ENCODE results near the gene TEX54.
"Not testable (repeated sequence)": the region's sequence is repeated elsewhere in the genome, so short reads cannot be mapped to it uniquely, and the experiment has no call there.

TEX54 gene

DNA sequence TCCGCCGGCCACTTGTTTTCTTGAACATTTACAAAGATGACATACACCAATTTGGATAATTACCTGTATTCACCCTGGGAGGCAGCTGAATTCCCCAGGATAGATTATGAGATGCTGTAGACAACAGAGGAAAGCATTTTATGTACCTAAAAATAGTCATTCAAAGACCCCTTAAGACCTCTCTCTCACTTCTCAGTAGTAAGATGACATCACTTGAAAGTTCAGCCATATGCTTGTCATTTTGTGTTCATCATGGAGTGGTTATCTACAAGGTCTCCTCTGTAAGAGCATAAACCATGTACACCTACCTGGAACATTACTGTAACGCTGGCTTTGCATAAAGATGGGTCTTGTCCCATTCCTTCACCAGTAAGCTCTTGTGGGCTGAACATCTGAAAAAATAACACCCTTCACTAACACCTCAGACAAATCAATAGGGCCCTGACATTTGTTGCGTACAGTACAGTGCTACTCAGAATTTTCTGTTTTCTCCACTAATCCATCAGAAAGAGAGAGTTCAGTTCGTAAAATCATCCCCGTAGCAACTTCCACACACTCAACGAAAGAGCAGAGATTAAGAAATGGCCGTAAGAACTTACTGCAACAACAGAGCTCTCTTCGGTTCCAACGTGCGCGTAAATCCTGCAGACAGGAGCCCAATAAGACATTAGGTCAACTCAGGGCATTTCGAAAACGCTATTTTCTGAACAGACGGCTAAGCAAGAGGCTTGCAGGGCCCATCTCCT lies 22.4 kb upstream of the TEX54 start:
- no peak for DNase-seq

GRCh38 chr11:62854013-62854824 lies 21.6 kb upstream of the TEX54 start:
- no peak for DNase-seq

DNA sequence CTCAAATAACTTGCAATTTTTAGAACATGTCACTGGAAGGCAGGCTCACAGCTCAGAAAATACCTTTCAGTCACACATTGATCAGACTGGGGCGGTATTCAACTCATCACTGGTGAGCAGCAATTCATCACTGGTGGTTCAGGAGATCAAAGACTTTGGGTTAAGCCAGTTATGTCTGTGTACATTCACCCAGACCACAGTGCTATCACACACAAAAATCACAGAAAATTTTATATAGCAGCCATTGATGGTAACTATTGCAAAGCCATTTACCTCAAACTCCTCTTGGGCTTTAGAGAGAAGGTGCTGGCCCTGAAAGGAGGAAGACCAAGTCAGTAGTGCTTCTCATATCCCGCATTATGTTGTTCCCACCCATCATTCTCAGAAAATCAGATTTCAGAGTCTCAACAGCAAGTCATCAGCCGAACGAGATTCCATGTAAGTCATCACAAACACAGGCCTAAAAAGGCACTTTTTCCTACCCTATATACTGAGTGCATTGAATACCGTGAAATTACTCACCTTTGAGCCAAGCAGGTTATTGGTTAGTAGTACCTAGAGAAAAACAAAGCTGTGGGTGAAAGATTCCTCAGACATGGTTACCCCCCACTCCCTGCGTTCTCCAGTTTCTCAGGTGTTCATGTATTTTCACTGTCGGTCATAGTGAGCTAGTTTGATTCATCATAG lies 20.8 kb upstream of the TEX54 start:
- DNase-seq, result no peak

GRCh38 chr11:62852523-62853188 lies 20.0 kb upstream of the TEX54 start:
- no peak for DNase-seq

DNA sequence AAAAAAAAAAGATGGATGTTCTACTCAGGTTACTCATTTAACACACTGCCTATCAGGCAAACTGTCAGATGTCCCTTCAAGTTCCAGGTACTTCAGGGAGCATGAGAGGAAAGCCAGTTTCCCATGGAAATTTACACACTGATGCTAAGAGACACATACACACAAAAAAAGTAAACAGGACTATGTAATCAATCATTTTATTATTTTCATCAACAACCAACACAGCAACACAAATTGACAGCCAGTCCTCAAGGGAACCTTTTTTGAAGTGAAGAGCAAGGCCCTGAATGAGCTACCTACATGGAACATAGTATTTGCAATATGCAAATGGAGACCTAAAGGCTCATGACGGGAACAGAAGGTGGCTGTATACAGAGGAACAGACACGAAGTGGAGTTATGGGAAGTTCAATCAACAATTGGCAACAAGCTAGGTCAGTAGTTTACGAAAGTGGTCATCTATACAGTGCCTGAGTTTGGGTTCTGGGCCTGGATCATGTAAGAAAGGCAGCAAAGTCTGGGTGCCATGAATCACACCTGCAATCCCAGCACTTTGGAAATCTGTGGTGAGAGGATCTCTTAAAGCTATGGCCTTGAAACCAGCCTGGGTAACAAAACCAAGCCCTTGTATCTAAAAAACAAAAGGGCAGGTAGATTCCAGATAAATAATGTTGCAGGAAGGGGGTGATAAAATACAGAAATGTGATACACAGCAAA lies 19.3 kb upstream of the TEX54 start:
- DNase-seq, result no peak

- no peak for DNase-seq
Measured at GRCh38 chr11:62850911-62851806, 18.5 kb upstream of the TEX54 start.

DNA sequence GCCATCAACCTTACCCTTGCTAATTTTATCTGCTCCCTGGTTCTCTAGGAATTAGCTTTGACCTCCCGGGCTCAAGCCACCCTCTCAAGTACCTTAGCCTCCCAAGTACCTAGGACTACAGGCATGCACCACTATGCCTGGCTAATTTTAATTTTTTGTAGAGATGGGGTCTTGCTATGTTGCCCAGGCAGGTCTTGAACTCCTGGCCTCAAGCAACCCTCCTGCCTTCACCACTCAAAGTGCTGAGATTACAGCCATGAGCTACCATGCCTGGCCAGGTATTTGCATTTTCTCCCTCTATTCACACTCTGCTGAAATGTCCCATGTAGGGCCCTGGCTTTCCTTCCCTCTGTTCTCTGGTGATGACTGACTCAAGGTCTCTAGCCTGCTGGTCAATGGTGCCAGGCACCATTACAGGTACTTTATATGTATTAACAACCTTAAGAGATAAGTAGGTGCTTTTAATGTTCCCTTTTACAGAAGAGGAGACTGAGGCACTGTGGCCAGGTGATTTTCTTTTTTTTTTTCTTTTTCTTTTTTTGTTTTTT lies 15.2 kb upstream of the TEX54 start:
- DNase-seq, result no peak

DNA sequence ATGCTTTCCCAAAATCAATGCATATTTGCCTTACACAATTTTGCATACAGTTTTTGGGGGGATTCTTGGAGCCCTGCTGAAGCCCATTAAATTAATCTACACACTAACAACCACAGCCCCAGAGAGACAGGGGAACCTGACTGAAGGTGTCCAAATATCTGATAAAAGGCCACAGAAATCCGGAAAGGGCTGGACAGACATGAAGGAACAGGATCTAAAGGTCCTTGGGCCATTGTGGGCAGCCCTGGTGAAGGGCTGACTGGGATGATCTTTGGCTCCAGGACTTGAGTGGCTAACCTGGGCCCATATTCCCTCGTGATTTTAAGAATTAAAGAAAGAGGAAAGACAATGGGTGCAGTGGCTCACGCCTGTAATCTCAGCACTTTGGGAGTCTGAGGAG lies 13.5 kb upstream of the TEX54 start:
- no peak for DNase-seq

- DNase-seq, result no peak
Measured at GRCh38 chr11:62844154-62844553, 11.5 kb upstream of the TEX54 start.

GRCh38 chr11:62843466-62843865 lies 10.8 kb upstream of the TEX54 start:
- DNase-seq, result no peak

GRCh38 chr11:62842891-62843290 lies 10.2 kb upstream of the TEX54 start:
- DNase-seq, result not testable (repeated sequence)

DNA sequence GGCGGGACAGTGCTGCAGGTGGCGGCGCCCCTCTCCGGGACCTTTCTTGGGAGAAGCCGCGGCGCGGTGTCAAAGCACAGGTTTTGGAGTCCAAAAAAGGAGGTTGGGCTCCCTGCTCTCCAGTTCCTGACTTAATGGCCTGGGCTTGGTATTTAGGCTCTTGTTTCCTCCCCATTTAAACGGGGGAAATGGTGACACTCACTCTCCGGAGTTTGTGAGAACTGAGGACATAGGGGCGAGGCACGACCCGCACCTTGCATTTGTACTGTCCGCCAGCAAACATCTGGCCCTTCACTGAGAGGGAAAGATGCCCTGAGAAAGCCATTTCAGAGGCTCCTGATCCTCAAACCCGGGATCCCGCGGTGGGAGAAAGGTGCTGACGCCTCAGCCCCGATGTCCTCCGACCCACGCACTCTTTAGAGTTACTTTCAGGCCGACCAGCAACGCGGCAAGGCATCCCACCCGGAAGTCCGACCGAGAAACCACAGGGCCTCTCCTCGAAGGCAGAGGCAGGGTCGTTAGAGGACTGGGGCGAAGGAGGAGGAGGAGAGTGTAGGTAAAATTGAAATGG lies 9.6 kb upstream of the TEX54 start:
- DNase-seq, result peak; percentile 54

DNA sequence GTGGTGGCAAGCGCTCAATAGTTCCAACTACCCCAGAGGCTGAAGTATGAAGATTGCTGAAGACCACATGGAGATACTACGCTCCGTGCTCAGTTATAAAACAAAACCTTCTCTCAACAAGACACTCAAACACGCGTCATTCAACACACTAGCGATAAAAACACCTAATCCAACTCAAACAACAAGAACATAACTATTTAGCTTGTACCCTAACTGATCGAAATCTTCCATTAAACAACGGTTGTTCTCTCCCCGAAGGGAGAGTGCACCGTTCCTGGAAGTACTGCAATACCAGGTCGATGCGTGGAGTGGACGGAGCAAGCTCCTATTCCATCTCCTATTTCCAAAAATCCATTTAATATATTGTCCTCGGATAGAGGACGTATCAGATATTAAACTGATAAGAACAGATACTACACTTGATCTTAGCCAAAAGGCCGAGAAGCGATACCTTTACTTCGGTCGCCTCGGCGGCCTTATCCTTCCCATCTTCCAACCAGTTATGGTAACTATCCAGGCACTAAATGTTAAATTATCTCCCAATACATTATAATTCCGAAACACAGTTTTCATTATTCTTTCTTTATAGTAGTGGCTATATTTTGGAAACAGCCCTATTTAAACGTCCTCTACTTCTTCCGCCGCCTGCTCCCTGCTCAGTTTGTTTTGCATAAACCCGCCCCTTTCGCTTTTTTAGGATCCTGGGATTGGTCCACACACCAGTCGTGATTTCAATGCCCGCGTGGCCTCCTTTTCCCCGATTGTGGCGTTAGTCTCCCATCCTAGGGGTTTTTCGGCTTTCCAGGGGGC lies 8.9 kb upstream of the TEX54 start:
- peak; percentile 83 for DNase-seq

DNA sequence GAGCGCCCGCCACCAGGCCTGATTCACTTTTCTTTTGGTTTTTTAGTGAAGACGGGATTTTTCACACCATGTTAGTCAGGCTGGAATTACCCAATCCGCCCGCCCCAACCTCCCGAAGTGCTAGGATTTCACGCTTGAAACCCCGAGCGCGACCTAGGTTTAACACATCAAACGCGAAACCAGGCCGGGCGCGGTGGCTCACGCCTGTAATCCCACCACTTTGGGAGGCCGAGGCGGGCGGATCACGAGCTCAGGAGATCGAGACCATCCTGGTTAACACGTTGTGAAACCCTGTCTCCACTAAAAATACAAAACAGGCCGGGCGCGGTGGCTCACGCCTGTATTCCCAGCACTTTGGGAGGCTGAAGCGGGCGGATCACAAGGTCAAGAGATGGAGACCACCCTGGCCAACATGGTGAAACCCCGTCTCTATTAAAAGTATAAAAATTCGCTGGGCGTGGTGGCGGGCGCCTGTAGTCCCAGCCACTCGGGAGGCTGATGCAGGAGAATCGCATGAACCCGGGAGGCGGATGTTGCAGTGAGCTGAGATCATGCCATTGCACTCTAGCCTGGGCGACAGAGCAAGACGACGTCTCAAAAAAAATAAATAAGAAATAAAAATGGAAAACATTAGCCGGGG lies 8.2 kb upstream of the TEX54 start:
- peak; percentile 66 for DNase-seq

DNA sequence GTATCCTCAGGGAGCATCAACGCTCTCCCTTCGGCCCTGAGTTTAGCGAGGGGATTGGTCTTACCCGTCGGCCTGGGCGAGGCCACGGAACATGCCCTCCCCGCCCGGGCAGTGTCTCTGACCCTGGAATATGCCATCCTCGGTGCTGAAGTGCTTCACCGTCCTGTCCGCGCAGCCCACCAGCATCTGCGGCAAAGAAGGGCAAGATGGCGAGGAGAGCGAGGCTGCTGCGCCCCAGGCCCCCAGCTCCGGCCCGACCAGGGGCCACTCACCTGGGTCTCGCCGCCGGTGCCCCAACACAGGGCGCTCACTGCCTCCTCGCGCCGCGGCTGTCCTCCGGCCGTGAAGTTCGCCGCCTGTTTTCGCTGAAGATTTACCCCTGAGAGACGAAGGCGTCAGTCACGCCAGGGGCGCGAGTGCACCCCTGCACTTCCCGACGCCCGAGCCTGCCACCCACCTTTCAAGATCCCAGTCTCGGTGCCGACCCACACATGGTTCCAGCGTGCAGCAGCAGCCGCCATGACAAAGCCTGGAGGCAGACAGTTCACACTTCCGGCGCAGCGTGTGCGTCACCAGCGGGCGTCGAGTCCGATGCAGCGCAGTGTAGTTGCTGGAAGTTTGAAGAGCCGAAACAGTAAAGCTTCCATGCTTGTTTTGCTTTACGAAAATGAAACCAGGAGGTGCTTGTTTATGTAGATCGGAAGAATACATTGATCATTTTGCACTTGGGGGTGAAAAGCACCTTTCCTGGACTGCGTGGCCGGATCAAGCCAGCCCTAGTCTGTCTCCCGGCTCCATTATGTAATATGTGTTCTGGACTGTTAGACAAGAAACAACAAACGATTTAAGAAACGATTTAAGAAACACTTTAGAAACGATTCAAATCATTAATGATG lies 6.7 kb upstream of the TEX54 start, which contains the start of gene WDR74:
Gene WDR74, minus strand, starts transcription at position 541 of the 896 bp plus-strand sequence. Its CDS starts 20 bp downstream, at position 521.
- DNase-seq, result peak; percentile 95

- no peak for DNase-seq
Measured at GRCh38 chr11:62835336-62835735, 2.7 kb upstream of the TEX54 start.

DNA sequence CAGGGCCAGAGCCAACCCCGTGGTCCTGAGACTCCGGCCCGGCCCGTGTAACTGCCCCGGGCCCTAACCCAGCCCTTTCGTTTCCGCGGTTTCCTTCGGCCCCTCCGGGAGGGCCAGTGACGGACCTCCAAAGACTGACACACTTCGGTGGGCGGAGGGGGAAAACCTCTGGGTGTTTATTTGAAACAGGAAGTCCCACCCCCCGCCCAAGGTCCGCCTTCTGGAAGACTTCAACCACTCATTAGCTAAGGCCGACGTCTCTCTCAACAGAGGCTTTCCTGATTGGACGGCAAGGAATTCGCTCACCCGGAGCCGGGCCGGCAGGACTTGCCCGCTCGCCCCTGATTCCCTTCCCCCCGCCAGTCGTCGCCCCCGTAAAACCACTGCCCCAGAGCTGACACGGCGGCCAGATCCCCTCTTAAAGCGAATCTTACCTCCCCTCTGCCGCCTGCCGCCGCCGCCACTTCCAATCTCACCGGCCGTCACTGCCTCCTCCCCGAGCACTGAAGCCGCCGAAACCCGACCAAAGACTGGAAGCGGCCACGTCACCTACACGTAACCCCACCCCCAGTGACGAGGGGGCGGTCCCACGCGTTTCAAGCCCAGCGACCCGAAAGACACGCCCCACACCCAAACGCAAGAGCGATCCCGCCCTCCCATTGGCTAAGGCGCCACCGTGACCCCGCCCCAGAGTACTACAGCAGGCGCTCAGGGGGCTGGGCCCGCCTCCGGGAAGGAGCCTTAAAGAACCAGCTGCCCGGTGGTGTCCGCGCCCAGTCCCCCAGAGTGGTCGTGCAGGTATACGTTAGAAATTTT lies 913 bp downstream of the TEX54 start, which contains the start of gene STX5:
Gene STX5, minus strand, starts transcription at position 532 of the 816 bp plus-strand sequence. CDS start 808 bp downstream, outside the sequence.
- peak; percentile 100 for DNase-seq

Data from CD4-positive, alpha-beta T cell treated with Interleukin-17A for 4 hours (primary cell).